H7 (cell line): ENCODE data around the gene CSMD2. TPM values are rescaled to one million over a fixed set of nuclear protein-coding genes. Genes with fewer than 3 reads are reported as not detected.

ENCODE experiments used
- DNase-seq: peaks from one replicate; pipeline ENCODE4 v3.0.0; 2012
- H3K27me3 ChIP-seq: 2 replicates; pipeline ENCODE4 v1.6.0; 2011; ENCODE audit warnings: mild to moderate bottlenecking, low read length; ENCODE audit not compliant: control insufficient read depth, insufficient read depth
- H3K36me3 ChIP-seq: replicated peaks from 2 replicates; pipeline ENCODE4 v1.5.1; 2011; ENCODE audit warnings: low read length; ENCODE audit not compliant: control insufficient read depth, insufficient read depth
- H3K4me3 ChIP-seq: 2 replicates; pipeline ENCODE4 v1.5.1; 2011; ENCODE audit warnings: low read depth, mild to moderate bottlenecking, control low read depth, low read length, moderate library complexity; ENCODE audit not compliant: insufficient read depth
- total RNA-seq: library from RNA; depleted of rRNA; stranded (reverse); fragments of >200 nt; shearing (Covaris generic); gene quantifications from 2 replicates; pipeline ENCODE4 v1.2.3, GENCODE V29; 2014

CSMD2 gene
- total RNA-seq, 1 experiment from 2014 or later = 6.3 TPM

- no peak overlapping the region for H3K4me3 ChIP-seq
- no peak for DNase-seq
- no peaks in the 10 kb centered on the region for H3K36me3 ChIP-seq
- no peaks in the 10 kb centered on the region for H3K27me3 ChIP-seq
These were observed 221.1 kb downstream of the CSMD2 start for GRCh38 chr1:33943978-33944377.

- H3K4me3 ChIP-seq = no peak overlapping the region
- H3K36me3 ChIP-seq = no peaks in the 10 kb centered on the region; the same call in 1 of the 2 replicates
- H3K27me3 ChIP-seq = no peaks in the 10 kb centered on the region
- DNase-seq = no peak
These were observed 232.2 kb downstream of the CSMD2 start for GRCh38 chr1:33932871-33933270.

GRCh38 chr1:33931111-33931475 lies 233.9 kb downstream of the CSMD2 start:
- Histone ChIP-seq H3K4me3 (no peak overlapping the region), H3K27me3 (no peaks in the 10 kb centered on the region), H3K36me3 (no peaks in the 10 kb centered on the region; the same call in 1 of the 2 replicates)
- DNase-seq = no peak

- H3K36me3 ChIP-seq = no peaks in the 10 kb centered on the region; the same call in 1 of the 2 replicates
- DNase-seq = no peak
- H3K27me3 ChIP-seq = no peaks in the 10 kb centered on the region
- H3K4me3 ChIP-seq = no peak overlapping the region
These were observed 234.5 kb downstream of the CSMD2 start for GRCh38 chr1:33930346-33931110.

GRCh38 chr1:33928251-33928650 lies 236.8 kb downstream of the CSMD2 start:
- Histone ChIP-seq H3K36me3 (no peaks in the 10 kb centered on the region; the same call in 1 of the 2 replicates), H3K27me3 (no peaks in the 10 kb centered on the region), H3K4me3 (no peak overlapping the region)
- DNase-seq = no peak

GRCh38 chr1:33927721-33928120 lies 237.3 kb downstream of the CSMD2 start:
- no peak for DNase-seq
- no peak overlapping the region for H3K4me3 ChIP-seq
- H3K36me3 ChIP-seq = no peaks in the 10 kb centered on the region; the same call in 1 of the 2 replicates
- no peaks in the 10 kb centered on the region for H3K27me3 ChIP-seq

GRCh38 chr1:33925586-33925985 lies 239.4 kb downstream of the CSMD2 start:
- Histone ChIP-seq H3K4me3 (no peak overlapping the region), H3K36me3 (no peaks in the 10 kb centered on the region), H3K27me3 (no peaks in the 10 kb centered on the region)
- no peak for DNase-seq

GRCh38 chr1:33921281-33921680 lies 243.7 kb downstream of the CSMD2 start:
- Histone ChIP-seq H3K4me3 (no peak overlapping the region), H3K36me3 (peaks cover 1% of the 10 kb centered on the region; the same call in 1 of the 2 replicates), H3K27me3 (no peaks in the 10 kb centered on the region)
- DNase-seq = no peak

- Histone ChIP-seq H3K4me3 (no peak overlapping the region), H3K36me3 (peaks cover 1% of the 10 kb centered on the region; the same call in 1 of the 2 replicates), H3K27me3 (no peaks in the 10 kb centered on the region)
- no peak for DNase-seq
These were observed 246.7 kb downstream of the CSMD2 start for GRCh38 chr1:33918368-33918767.

- no peak for DNase-seq
- Histone ChIP-seq H3K27me3 (no peaks in the 10 kb centered on the region), H3K4me3 (no peak overlapping the region), H3K36me3 (peaks cover 1% of the 10 kb centered on the region; the same call in 1 of the 2 replicates)
These were observed 248.2 kb downstream of the CSMD2 start for GRCh38 chr1:33916786-33917185.

- H3K4me3 ChIP-seq = no peak overlapping the region
These were observed 250.5 kb downstream of the CSMD2 start for GRCh38 chr1:33914531-33914930.

GRCh38 chr1:33908324-33908956 lies 256.6 kb downstream of the CSMD2 start:
- no peak overlapping the region for H3K4me3 ChIP-seq
- no peaks in the 10 kb centered on the region for H3K27me3 ChIP-seq
- H3K36me3 ChIP-seq = no peaks in the 10 kb centered on the region
- no peak for DNase-seq

More at GRCh38 chr1:33914531-33914930, 250.5 kb downstream of the CSMD2 start:
- no peak for DNase-seq
- peaks cover 1% of the 10 kb centered on the region; the same call in 1 of the 2 replicates for H3K36me3 ChIP-seq
- no peaks in the 10 kb centered on the region for H3K27me3 ChIP-seq

GRCh38 chr1:33906156-33906555 lies 258.9 kb downstream of the CSMD2 start:
- H3K27me3 ChIP-seq = no peaks in the 10 kb centered on the region
- DNase-seq = no peak
- H3K4me3 ChIP-seq = no peak overlapping the region
- no peaks in the 10 kb centered on the region for H3K36me3 ChIP-seq

- Histone ChIP-seq H3K27me3 (no peaks in the 10 kb centered on the region), H3K36me3 (no peaks in the 10 kb centered on the region), H3K4me3 (no peak overlapping the region)
- no peak for DNase-seq
These were observed 259.8 kb downstream of the CSMD2 start for GRCh38 chr1:33905241-33905640.

- H3K36me3 ChIP-seq = no peaks in the 10 kb centered on the region
- H3K27me3 ChIP-seq = no peaks in the 10 kb centered on the region
- no peak for DNase-seq
- H3K4me3 ChIP-seq = no peak overlapping the region
These were observed 261.8 kb downstream of the CSMD2 start for GRCh38 chr1:33903210-33903589.
